Fibroblast of lung (primary cell): ENCODE measurements around the gene SMYD5. TPM values are rescaled to one million over a fixed set of nuclear protein-coding genes. Genes with fewer than 3 reads are reported as not detected.
"Not testable (repeated sequence)": the region's sequence is repeated elsewhere in the genome, so short reads cannot be mapped to it uniquely, and the experiment has no call there.

Experiments used
- DNase-seq, 2 donors: peaks; one replicate each; pipeline versions ENCODE4 v3.0.0 to v3.0.0-alpha.2; 2010; ENCODE audit warnings: low read depth in 2 of 2
- H2AFZ ChIP-seq: 2 replicates; pipeline ENCODE4 v1.5.1; 2012; ENCODE audit warnings: low read length, control low read depth, inconsistent platforms
- H3K27ac ChIP-seq: 2 replicates; pipeline ENCODE4 v1.5.1; 2011; ENCODE audit warnings: low read length, control low read depth; ENCODE audit not compliant: insufficient read depth
- H3K27me3 ChIP-seq: 2 replicates; pipeline ENCODE4 v1.5.1; 2011; ENCODE audit warnings: mild to moderate bottlenecking, low read length; ENCODE audit not compliant: control insufficient read depth, insufficient read depth
- H3K36me3 ChIP-seq: 2 replicates; pipeline ENCODE4 v1.5.1; 2011; ENCODE audit warnings: low read length; ENCODE audit not compliant: control insufficient read depth, insufficient read depth
- H3K4me1 ChIP-seq: 2 replicates; pipeline ENCODE4 v1.5.1; 2011; ENCODE audit warnings: low read length; ENCODE audit not compliant: control insufficient read depth, insufficient read depth; ENCODE audit errors: extremely low read depth
- H3K4me2 ChIP-seq: 2 replicates; pipeline ENCODE4 v1.5.1; 2011; ENCODE audit warnings: low read length, control low read depth; ENCODE audit not compliant: insufficient read depth; ENCODE audit errors: extremely low read depth
- H3K4me3 ChIP-seq, 4 experiments: fragments of 200-600 bp in 1 of 4; sonication (generic) in 1 of 4; replicated peaks in 1 of 4; 2 replicates each; pipeline ENCODE4 v1.5.1; 2011 to 2016; ENCODE audit warnings: low read length in 4 of 4, low read depth in 3 of 4, mild to moderate bottlenecking in 3 of 4, control low read depth in 2 of 4, inconsistent platforms in 1 of 4, mixed read lengths in 1 of 4; ENCODE audit not compliant: insufficient read depth in 1 of 4; ENCODE audit errors: control extremely low read depth in 1 of 4
- H3K79me2 ChIP-seq: 2 replicates; pipeline ENCODE4 v1.5.1; 2012; ENCODE audit warnings: mild to moderate bottlenecking, low read length, inconsistent platforms; ENCODE audit not compliant: control insufficient read depth, insufficient read depth
- H3K9ac ChIP-seq: 2 replicates; pipeline ENCODE4 v1.5.1; 2011; ENCODE audit warnings: mild to moderate bottlenecking, low read length, control low read depth; ENCODE audit not compliant: insufficient read depth
- H3K9me3 ChIP-seq: 2 replicates; pipeline ENCODE4 v1.5.1; 2012; ENCODE audit warnings: low read depth, low read length; ENCODE audit not compliant: control insufficient read depth, insufficient read depth
- H4K20me1 ChIP-seq: 2 replicates; pipeline ENCODE4 v1.5.1; 2011; ENCODE audit warnings: low read length; ENCODE audit not compliant: control insufficient read depth, insufficient read depth; ENCODE audit errors: extremely low read depth
- EZH2 ChIP-seq: IDR thresholded peaks from 2 replicates; pipeline ENCODE4 v1.5.1; 2012; ENCODE audit warnings: low read length, control low read depth, mild to moderate bottlenecking; ENCODE audit errors: missing control alignments
- polyA plus RNA-seq, 2 donors: library from polyadenylated mRNA; depleted of rRNA in 1 of 2; stranded (reverse) in 1 of 2; unstranded in 1 of 2; fragments of >200 nt; gene quantifications; 2 replicates each; pipeline ENCODE4 v1.2.1, GENCODE V29; 2011 to 2012; ENCODE audit warnings: missing spikeins in 1 of 2
- total RNA-seq: library from RNA; depleted of rRNA; stranded (reverse); fragments of >200 nt; gene quantifications from 2 replicates; pipeline ENCODE4 v1.2.1, GENCODE V29; 2014
- TF ChIP-seq, protein P1 (sequence below), 2 donors: IDR thresholded peaks in 1 of 2; conservative IDR thresholded peaks in 1 of 2; 1 replicate in 1 of 2; 2 replicates in 1 of 2; pipeline ENCODE4 v1.5.1; 2011 to 2012; ENCODE audit warnings: low read length in 2 of 2, control low read depth in 1 of 2, inconsistent platforms in 1 of 2, low read depth in 1 of 2, mild to moderate bottlenecking in 1 of 2

Gene SMYD5
- total and polyA plus RNA-seq, 2 donors (not counting 1 experiment from before 2014, with no cell fraction given): 16.9 to 19.0 TPM

DNA sequence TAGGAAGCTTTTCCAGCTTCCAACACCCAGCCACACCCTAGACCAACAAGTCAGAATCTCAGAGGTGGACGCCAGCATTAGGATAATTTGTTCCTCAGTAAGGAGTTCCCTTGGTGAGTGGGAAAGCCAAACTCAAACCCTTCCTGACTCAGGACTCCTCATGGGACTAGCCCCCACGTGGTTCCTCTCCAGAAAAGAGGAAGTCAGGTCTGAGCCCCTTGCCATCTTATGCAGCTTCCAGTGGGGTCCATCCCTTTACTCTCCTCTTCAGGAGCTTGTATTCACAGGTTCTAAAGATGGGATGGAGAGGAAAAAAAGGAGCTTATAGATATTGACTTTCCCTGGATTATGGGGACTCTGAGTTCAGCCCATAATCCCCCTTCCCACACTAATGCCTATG lies 26.5 kb upstream of the SMYD5 start:
- DNase-seq: no peak
- TF ChIP-seq EZH2: no peak
- TF ChIP-seq, protein P1, sequence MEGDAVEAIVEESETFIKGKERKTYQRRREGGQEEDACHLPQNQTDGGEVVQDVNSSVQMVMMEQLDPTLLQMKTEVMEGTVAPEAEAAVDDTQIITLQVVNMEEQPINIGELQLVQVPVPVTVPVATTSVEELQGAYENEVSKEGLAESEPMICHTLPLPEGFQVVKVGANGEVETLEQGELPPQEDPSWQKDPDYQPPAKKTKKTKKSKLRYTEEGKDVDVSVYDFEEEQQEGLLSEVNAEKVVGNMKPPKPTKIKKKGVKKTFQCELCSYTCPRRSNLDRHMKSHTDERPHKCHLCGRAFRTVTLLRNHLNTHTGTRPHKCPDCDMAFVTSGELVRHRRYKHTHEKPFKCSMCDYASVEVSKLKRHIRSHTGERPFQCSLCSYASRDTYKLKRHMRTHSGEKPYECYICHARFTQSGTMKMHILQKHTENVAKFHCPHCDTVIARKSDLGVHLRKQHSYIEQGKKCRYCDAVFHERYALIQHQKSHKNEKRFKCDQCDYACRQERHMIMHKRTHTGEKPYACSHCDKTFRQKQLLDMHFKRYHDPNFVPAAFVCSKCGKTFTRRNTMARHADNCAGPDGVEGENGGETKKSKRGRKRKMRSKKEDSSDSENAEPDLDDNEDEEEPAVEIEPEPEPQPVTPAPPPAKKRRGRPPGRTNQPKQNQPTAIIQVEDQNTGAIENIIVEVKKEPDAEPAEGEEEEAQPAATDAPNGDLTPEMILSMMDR (conservative IDR thresholded peaks at IDR 0.05 in 1 of 2, IDR thresholded peaks at IDR 0.05 in 1 of 2; ENCODE audit: low read depth in 1 of 2, low read length in 2 of 2): no peak
- Histone ChIP-seq H3K27ac (no peak overlapping the region), H3K4me1 (no peaks in the 10 kb centered on the region), H4K20me1 (no peaks in the 10 kb centered on the region), H3K9me3 (no peaks in the 10 kb centered on the region), H3K4me3 (no peak overlapping the region), H3K27me3 (peaks cover 24% of the 10 kb centered on the region), H3K4me2 (no peak overlapping the region), H2AFZ (no peak overlapping the region), H3K79me2 (no peaks in the 10 kb centered on the region), H3K36me3 (no peaks in the 10 kb centered on the region), H3K9ac (no peak overlapping the region)

DNA sequence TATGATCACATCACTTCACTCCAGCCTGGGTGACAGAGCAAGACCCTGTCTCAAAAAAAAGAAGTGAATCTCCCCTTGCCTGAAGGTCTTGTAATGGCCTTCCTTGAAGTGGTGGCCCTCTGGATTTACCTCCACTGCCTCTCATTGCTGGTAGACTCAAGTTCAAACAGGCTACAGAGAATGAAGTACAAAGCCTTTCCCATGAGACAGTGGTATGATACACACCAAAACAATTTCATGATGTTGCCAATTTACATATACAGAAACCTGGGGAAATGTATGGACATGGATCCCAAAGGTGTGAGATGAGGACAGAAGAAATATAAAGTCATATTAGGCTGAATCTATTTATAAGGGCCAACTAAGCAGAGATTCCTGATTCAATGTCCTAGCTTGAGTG lies 16.5 kb upstream of the SMYD5 start:
- no peak for DNase-seq
- Histone ChIP-seq H3K4me1 (no peaks in the 10 kb centered on the region), H3K27ac (no peak overlapping the region), H3K9ac (no peak overlapping the region), H3K36me3 (no peaks in the 10 kb centered on the region), H3K27me3 (peaks cover 25% of the 10 kb centered on the region), H3K4me3 (no peak overlapping the region), H3K9me3 (no peaks in the 10 kb centered on the region), H2AFZ (no peak overlapping the region), H3K4me2 (no peak overlapping the region), H3K79me2 (no peaks in the 10 kb centered on the region), H4K20me1 (no peaks in the 10 kb centered on the region)
- TF ChIP-seq, protein P1 (conservative IDR thresholded peaks at IDR 0.05 in 1 of 2, IDR thresholded peaks at IDR 0.05 in 1 of 2; ENCODE audit: low read depth in 1 of 2, low read length in 2 of 2): no peak
- no peak for TF ChIP-seq EZH2

DNA sequence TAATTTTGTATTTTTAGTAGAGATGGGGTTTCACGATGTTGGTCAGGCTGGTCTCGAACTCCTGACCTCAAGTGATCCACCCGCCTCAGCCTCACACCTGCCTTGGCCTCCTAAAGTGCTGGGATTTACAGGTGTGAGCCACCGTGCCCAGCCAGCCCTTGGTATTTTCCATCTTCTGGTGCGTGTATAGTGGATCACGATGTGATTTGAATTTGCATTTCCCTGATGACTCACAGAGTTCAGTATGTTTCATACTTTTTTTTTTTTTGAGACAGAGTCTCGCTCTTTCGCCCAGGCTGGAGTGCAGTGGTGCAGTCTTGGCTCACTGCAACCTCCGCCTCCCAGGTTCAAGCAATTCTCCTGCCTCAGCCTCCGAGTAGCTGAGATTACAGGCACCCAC lies 13.8 kb upstream of the SMYD5 start:
- peak in 1 of 2 donors; percentile 23 for DNase-seq
- not testable (repeated sequence) for H3K9me3 ChIP-seq, H3K4me2 ChIP-seq, H3K27ac ChIP-seq, H2AFZ ChIP-seq, H4K20me1 ChIP-seq, H3K9ac ChIP-seq, H3K4me1 ChIP-seq, H3K36me3 ChIP-seq, H3K4me3 ChIP-seq, H3K79me2 ChIP-seq
- peaks cover 40% of the 10 kb centered on the region for H3K27me3 ChIP-seq
